A375 (cell line): ENCODE results near the gene DNAJB14. TPM values are rescaled to one million over a fixed set of nuclear protein-coding genes. Genes with fewer than 3 reads are reported as not detected.

Experiments used
- total RNA-seq: library from RNA; depleted of rRNA; stranded (reverse); fragments of >200 nt; shearing (Covaris generic); gene quantifications from 2 replicates; pipeline ENCODE4 v1.2.3, GENCODE V29; 2014; rRNA removed

DNAJB14 gene
- 31.1 and 37.0 TPM in 2 replicates for total RNA-seq

GRCh38 chr4:99946356-99947189, at the start of gene DNAJB14:
Gene DNAJB14 (minus strand): TSS chr4:99946618. CDS start chr4:99946571, 47 bp downstream.

GRCh38 chr4:99949999-99950912, 3.8 kb upstream of the DNAJB14 start, which contains the start of gene H2AZ1:
Gene H2AZ1 (minus strand): TSS chr4:99950275. CDS start chr4:99950170, 105 bp downstream.

GRCh38 chr4:99894161-99894997, 52.0 kb downstream of the DNAJB14 start, which contains the start of gene LAMTOR3:
Gene LAMTOR3 (minus strand): TSS chr4:99894427. CDS start chr4:99893963, 464 bp downstream.

Other genes starting within 250 kb of the DNAJB14 start
- not detected in 2 replicates for gene DAPP1, start 129.8 kb downstream of the DNAJB14 start, total RNA-seq
- gene LAMTOR3, start 52.2 kb downstream of the DNAJB14 start, total RNA-seq = 8.4 and 14.2 TPM in 2 replicates
- gene H2AZ1, start 3.7 kb upstream of the DNAJB14 start, total RNA-seq = 464 and 505 TPM in 2 replicates
- 0.03 TPM in 1 of 2 replicates, not detected in the other for gene DDIT4L, start 243.8 kb upstream of the DNAJB14 start, total RNA-seq